ENCODE data around the gene MTOR.

- TF ChIP-seq CTCF (IDR thresholded peaks at IDR 0.05): no peak
- TF ChIP-seq TAF1 (IDR thresholded peaks at IDR 0.05; ENCODE audit: borderline replicate concordance, low read depth, low read length): no peak
- TF ChIP-seq, protein P1, sequence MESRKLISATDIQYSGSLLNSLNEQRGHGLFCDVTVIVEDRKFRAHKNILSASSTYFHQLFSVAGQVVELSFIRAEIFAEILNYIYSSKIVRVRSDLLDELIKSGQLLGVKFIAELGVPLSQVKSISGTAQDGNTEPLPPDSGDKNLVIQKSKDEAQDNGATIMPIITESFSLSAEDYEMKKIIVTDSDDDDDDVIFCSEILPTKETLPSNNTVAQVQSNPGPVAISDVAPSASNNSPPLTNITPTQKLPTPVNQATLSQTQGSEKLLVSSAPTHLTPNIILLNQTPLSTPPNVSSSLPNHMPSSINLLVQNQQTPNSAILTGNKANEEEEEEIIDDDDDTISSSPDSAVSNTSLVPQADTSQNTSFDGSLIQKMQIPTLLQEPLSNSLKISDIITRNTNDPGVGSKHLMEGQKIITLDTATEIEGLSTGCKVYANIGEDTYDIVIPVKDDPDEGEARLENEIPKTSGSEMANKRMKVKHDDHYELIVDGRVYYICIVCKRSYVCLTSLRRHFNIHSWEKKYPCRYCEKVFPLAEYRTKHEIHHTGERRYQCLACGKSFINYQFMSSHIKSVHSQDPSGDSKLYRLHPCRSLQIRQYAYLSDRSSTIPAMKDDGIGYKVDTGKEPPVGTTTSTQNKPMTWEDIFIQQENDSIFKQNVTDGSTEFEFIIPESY (IDR thresholded peaks at IDR 0.05; ENCODE audit: borderline replicate concordance, low read depth): no peak
- no peak for TF ChIP-seq MXI1 (IDR thresholded peaks at IDR 0.05; ENCODE audit: low read depth, low read length)
- TF ChIP-seq EZH2phosphoT487 (IDR thresholded peaks at IDR 0.05; ENCODE audit: borderline replicate concordance, low read depth): no peak
- no peak for TF ChIP-seq FOXM1 (IDR thresholded peaks at IDR 0.05; ENCODE audit: low read depth)
- TF ChIP-seq USF2 (IDR thresholded peaks at IDR 0.05; ENCODE audit: borderline replicate concordance, low read depth, low read length): no peak
- TF ChIP-seq RFX5 (IDR thresholded peaks at IDR 0.05; ENCODE audit: low read length): no peak
- TF ChIP-seq EP300 (IDR thresholded peaks at IDR 0.05; ENCODE audit: borderline replicate concordance in 1 of 2, low read depth in 1 of 2, low read length in 1 of 2): no peak
- no peak for TF ChIP-seq MEF2A (IDR thresholded peaks at IDR 0.05; ENCODE audit: borderline replicate concordance, low read depth)
- TF ChIP-seq, protein P2, sequence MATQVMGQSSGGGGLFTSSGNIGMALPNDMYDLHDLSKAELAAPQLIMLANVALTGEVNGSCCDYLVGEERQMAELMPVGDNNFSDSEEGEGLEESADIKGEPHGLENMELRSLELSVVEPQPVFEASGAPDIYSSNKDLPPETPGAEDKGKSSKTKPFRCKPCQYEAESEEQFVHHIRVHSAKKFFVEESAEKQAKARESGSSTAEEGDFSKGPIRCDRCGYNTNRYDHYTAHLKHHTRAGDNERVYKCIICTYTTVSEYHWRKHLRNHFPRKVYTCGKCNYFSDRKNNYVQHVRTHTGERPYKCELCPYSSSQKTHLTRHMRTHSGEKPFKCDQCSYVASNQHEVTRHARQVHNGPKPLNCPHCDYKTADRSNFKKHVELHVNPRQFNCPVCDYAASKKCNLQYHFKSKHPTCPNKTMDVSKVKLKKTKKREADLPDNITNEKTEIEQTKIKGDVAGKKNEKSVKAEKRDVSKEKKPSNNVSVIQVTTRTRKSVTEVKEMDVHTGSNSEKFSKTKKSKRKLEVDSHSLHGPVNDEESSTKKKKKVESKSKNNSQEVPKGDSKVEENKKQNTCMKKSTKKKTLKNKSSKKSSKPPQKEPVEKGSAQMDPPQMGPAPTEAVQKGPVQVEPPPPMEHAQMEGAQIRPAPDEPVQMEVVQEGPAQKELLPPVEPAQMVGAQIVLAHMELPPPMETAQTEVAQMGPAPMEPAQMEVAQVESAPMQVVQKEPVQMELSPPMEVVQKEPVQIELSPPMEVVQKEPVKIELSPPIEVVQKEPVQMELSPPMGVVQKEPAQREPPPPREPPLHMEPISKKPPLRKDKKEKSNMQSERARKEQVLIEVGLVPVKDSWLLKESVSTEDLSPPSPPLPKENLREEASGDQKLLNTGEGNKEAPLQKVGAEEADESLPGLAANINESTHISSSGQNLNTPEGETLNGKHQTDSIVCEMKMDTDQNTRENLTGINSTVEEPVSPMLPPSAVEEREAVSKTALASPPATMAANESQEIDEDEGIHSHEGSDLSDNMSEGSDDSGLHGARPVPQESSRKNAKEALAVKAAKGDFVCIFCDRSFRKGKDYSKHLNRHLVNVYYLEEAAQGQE (IDR thresholded peaks at IDR 0.05; ENCODE audit: low read depth, low read length): peak; percentile 92
- no peak for TF ChIP-seq MAX (IDR thresholded peaks at IDR 0.05; ENCODE audit: low read depth)
- TF ChIP-seq POLR2AphosphoS5 (IDR thresholded peaks at IDR 0.05; ENCODE audit: low read depth, low read length): no peak
Measured at GRCh38 chr1:11194407-11195176, 67.8 kb downstream of the MTOR start.
